Activated CD8-positive, alpha-beta memory T cell treated with anti-CD3 and anti-CD28 coated beads, Interleukin-2, amount 50 U/mL, for 4 hours (primary cell): ENCODE measurements around the gene JADE3.

Experiments
- DNase-seq: peaks from one replicate; pipeline ENCODE4 v3.0.0-alpha.2; 2020

The JADE3 gene

DNA sequence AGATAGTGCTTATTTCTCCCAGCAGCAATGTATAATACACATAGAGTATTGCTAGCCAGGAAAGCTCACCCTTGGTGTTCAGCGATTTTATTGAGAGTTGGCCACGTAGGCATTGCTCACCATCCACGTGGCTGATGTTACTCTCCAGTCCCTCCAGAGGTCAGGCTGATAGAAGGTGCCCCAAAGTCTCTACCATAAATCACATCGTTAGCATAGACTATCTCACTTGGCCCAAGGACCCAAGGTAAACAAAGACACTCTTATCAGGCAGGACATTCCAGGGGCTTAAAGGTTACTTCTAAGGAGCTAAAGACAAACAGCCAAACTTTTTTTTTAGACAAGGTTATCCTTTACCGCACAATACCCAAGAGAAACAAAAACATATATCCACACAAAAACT is 135.8 kb downstream of the JADE3 start:
- no peak for DNase-seq

DNA sequence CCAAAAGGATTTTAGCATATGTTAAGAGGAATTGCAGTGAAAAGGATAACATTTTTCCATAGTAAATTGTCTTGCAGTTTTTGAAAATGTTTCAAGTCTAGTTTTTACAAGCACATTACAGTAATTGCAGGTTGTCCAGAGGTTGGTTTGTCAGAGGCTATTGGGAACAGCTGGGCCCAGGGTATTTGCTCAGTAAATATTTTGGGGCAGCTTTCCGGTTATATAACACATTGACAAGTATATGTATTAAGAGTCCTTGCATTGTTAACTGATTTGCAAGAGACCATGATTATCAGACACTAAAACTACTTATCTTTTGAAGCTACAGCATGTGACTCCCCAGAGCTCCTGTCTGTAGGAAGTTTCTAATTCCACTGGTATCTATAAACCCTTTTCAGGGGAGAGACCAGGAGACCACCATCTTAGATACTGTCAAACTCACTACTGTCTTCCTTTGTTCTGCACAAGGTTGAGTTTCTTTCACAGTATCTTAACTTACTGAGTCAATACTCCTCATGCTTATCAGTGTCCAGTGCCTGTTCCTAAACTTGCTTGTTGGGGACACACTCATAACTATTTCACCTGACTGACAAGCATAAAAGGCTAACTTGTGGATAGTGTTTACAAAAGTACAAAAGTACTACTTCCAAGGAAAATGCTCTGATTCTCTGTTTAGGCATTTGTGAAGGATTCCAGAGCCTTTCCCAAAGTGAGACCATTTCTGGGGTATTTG is 147.1 kb downstream of the JADE3 start:
- DNase-seq: no peak

DNA sequence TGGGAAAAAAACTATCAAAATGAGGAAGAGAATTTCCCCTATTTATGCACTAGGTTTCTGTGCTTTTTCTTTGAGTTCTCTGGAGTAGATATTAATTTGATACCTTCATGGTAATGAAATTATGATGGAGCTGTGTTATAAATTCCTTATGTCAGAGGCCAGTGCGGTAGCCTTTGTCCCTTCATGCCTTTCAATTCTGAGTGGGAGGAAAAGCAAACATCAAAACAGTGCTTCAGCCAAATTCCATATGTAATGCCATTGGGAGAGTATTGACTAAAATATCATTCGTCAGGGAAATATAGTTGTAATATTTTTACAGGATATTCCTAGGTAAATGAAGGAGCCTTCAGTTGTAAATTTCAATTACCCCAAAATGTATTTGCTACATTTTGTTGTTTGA is 148.5 kb downstream of the JADE3 start:
- DNase-seq: no peak

DNA sequence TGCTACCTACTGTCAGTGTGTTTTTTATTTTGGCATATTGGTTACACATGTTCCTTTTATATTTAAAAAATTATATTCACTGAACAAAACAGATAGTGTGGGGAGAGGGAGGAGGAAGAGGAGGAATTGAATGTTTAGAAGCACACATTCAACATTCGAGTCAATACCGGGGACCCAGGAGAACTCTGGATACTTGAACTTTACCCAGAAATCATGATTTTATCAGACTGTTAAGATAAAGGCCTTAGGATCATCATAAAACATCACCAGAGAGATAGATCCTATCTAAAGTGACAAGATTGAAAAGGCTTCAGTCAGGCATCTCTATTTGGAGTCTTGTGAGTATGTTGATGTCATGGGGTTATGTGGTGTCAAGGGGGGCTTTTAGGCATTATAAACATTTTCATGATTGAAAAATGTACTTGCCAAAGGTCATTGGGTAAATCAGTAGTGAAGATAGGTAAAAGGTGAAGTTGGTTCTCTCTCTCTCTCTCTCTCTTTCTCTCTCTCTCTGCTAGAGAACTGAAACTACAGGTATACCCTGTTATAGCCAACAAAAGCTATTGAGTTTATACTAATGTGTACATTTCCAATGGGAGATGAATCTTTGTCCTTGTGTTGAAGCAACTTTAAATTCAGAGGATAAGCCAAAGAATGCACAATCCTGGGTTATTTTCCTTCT is 149.2 kb downstream of the JADE3 start:
- DNase-seq: no peak

DNA sequence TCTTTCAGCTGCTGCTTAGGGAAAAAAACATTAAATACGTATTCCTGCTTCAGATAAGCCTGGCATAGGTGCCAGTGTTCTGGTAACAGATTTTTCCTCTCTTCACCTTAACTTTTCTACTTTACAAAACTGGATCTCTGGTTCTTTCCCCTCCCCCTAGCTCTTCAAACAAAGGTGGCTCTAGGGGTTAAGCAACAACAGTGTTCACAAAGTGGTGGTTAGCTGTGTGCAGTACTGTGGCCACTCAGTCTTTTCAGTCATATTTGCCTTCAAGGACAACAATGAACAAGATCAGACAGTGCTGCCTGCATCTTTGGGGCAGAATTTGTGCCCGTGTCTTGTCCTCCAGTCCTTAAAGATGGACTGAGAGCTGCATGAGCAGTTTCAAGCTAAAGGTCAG is 151.0 kb downstream of the JADE3 start:
- DNase-seq: no peak

DNA sequence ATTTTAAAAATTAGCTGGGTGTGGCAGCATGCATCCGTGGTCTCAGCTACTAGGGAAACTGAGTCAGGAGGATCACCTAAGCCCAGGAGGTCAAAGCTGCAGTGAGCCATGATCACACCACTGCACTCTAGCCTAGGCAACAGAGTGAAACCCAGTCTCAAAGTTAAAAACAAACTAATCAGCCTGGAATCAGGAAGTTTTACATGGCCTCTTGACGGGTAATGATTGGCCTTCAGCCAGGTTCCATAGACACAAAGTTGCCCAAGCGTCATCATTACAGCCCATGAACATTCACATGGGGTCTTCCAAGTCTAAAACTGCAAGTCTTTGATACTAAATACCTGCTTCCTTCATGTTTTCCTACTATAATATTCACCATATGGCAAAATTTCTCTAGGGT is 156.0 kb downstream of the JADE3 start:
- no peak for DNase-seq

DNA sequence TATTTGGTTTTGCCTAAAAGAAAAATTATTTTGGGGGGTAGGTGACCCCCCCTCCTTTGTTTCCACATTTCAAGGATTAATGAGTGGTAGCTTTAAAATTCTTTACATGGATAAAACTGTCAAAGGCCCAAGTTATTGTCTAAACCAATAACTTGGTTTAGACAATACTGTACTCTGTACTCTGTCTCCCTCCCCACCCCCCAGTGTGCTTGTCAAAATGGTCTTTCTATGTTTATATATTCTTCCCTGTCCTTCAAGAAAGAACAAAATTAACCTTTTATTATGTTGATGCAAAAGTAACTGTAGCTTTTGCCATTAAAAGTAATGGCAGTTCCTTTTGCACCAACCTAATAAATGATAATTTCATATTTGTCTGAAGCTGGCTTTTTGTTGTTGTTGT is 156.5 kb downstream of the JADE3 start:
- DNase-seq: no peak

DNA sequence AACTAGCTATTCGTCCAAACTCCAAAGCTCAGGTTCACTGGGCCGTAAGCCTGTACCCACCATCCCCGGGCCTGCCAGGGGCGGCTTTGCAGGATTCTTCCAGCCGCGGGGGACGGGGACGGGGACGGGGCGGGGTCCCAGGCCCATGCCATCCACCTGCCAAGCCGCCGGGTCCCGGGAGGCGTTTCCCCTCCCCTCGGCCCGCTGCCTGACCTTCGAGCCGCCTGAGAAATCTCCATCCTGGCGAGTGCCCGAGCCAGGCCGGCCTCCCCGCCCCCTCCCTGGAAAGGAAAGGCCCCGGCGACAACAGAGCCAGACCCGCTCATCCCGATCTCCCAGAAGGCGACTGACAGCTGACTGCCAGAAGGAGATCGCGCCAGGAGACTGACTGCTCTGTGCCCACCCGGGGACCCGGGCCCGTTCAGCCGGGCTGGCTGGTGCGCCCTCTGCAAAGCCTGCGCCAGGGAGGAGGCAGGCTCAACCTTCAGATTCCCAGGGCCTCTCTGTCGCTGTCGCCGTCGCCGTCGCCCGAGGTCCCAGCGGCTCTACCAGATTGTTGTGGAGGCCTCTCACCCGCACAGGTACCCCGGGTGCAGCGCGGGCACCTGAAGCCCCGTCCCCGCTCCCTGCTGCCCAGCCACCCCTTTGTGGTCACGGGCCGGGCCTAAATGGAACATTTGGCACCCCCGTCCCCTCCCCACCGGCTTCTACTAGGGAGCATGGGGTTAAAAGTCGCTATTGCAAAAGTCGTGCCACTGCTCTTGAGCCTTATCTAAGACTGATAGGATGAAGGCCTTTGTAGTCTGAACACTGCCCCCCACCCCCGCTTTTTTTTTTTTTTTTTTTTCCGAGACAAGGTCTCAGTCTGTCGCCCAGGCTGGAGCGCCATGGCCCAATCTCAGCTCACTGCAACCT is 166.2 kb downstream of the JADE3 start, which contains the start of gene RGN:
TSS of gene RGN (plus strand) at position 315 of the 915 bp plus-strand sequence. CDS start 2,702 bp downstream, outside the sequence.
- DNase-seq: no peak

DNA sequence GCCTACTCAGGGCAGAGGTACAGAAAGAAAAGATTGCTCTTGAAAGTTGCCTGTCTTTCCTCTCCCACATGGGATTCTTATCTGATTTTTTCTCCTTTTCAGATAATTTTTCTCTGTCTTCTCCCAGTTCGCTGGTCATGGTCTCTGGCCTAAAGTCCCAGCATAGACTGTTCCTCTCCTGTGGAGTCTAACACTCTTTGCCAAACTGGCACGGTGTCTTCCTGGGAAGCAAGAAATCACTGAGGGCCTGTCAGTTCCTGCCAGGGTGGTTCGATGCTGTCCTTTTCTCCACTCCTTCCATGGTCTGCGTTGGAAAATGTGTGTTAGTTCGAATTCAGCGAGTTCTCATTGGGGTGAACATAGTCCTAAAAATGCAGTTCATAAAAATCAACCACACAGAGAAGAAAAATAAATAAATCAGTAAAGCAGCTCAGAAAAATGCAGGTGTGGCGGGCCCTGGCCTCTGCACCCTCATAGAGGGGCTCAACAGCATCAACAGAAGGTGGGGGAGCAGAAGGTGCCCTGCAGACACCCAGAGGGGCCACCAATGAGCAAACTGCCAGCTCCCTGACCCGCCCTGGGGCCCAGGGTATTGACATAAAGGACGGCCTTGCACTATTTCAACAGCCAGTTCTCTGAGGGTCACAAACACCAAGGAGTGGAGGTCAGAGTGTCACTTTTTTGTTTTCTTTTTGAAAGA is 168.1 kb downstream of the JADE3 start:
- DNase-seq: no peak

DNA sequence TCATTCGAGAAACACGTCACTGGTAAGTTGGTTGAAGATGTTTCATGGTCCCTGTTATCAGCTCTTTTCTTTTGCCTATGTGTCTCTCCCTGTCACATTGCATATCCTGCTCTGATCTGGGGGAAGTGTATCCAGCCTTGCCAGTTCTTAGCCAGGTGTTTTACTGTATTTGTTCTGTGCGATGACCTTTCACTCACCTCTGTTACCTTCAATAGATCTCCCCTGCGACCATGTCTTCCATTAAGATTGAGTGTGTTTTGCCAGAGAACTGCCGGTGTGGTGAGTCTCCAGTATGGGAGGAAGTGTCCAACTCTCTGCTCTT is 168.7 kb downstream of the JADE3 start:
- no peak for DNase-seq

DNA sequence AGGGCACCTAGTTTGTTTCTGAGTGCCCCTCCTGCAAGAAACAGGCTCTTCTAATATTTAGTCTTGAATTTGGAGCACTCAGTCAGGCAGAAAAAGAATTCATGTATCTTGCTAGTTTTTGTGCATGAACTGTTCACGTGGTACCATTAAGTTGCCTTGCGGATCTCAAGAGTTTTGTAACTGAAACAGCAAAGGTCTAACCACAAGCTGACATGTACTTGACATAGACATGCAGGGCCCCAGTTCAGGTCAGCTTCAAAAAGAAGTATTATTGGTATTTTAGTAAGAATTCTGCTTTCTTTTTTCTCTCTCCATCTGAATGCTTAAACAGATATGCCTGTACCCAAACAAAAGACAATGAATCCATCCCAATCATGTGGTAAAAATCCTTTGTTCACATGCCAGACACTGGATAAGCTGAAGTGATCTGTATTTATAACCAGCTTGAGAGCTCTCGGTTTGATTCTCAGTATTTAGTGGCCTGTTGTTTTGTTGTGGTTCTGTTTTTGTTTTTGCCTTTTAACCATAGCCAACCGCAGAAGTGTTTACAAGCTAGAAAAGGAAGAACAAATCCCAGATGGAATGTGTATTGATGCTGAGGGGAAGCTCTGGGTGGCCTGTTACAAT is 179.0 kb downstream of the JADE3 start:
- no peak for DNase-seq

DNA sequence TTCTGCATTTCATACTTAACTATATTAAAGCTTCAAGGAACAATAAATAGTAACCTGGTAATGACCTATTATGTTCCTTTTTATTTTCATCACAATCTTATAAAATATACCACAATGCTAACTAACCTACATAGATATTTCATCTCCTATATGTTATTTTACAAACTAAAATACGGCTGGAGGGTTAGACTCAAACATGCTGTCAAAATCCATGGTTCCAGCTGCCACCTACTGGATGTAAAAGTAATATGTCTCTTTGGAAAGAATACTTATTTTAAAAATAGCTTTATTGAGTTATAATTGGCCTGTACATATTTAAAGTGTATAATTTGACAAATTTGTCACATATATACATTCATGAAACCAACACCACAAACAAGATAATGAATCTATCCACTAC is 181.0 kb downstream of the JADE3 start:
- no peak for DNase-seq

DNA sequence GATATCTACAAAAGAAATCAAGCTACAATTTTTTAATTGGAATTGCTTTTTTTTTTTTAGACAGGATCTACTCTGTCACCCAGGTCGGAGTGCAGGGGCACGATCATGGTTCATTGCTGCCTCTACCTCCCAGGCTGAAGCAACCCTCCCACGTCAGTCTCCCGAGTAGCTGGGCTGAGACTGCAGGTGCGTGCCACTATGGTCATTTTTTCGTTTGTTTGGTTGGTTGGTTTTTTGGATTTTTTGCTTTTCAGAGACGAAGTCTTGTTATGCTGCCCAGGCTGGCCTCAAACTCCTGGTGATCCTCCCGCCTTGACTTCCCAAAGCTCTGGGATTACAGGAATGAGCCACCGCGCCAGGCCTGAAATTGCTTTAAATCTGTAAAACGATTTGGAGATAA is 181.6 kb downstream of the JADE3 start:
- DNase-seq: no peak

DNA sequence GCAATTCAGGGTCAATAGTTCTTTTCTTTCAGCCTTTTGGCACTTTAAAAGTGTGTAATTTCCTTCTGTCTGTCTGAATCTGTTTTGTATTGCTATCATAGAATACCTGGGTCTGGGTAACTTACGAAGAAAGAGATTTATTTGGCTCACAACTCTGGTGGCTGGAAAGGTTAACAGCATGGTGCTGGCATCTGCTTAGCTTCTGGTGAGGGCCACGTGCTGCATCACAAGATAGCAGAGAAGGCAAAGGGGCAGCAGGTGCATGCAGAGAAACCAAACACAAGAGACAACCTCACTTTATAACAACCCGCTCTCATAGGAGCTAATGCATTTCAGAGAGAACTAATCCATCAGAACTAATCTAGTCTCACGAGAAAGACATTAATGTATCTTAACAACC is 184.8 kb downstream of the JADE3 start:
- no peak for DNase-seq

DNA sequence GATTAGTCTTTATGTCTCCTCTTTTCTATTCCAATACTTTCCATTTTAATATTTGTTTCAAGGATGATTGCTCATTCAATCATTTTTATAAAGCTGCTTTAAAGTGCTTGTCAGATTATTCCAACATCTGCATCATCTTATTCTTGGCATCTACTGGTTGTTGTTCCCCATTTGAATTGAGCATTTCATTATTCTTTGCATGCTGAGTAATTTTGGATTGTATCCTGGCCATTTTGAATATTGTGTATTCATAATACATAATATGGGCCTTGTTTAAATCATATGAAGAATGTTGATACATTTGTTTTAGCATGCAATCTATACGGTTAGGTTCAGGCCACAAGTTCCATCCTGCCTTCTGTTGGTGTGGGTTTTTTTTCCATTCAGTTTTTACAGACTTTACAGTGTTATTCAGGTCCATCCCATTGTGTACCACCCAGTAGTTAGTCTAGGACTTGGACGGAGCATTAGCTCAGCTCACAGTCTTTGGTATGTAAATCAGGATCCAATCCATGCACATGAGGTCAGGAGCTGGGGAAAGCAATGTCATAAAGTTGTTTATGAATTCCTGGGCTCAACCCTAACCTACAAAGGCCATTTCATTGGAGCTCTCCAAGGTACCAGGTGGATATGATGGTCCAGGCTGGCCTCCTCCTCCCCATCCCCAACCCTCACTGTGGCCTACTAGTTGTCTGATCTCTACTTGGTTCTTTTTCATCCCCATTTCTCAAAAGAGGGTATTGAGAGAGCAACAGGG is 186.3 kb downstream of the JADE3 start:
- DNase-seq: no peak

DNA sequence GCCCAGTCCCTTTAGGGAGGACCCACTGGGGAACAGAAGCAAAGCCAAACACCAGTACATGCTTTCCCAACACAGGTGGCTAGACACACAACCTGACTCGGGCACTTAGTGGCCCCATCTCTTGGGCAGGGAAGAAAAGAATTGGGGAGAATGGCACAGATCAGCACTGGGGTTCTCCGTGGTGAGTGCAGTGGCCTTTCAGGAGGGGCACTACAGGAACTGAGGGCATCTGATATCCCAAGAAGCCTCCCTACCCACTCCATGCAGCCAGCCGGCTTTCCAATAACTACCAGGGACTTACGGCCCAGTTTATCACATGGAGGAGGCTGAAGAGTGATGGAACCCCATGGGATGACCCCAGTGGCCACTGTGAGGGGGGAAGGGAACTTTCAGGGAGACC is 189.0 kb downstream of the JADE3 start:
- no peak for DNase-seq
